Posterior cingulate gyrus (tissue), 11 donors: ENCODE results near the gene FGF2.
A peak's percentile ranks its signal among the peaks of the same experiment; 100 is the strongest.

Experiments
- DNase-seq, 10 donors: peaks; one replicate each; pipeline versions ENCODE4 v3.0.0 to v3.0.0-alpha.2; 2020 to 2021; ENCODE audit warnings: mixed read lengths in 3 of 10
- intact Hi-C: fragments of 100-400 bp; cut with DNase I; formaldehyde crosslinking; loops from one replicate; pipeline ENCODE4 v1.15.1; 2023

FGF2 gene

GRCh38 chr4:122882857-122883735 lies 56.5 kb downstream of the FGF2 start:
- no peak for DNase-seq
- intact Hi-C loops = no loop called here

GRCh38 chr4:122884499-122884898 lies 57.9 kb downstream of the FGF2 start:
- intact Hi-C loops = no loop called here
- DNase-seq = no peak

- peak in 1 of 10 donors; percentile 7 for DNase-seq
- intact Hi-C loops = no loop called here
Measured at GRCh38 chr4:122889726-122890125, 63.1 kb downstream of the FGF2 start.

GRCh38 chr4:122890147-122890795 lies 63.6 kb downstream of the FGF2 start:
- intact Hi-C loops = no loop called here

GRCh38 chr4:122894827-122895226 lies 68.2 kb downstream of the FGF2 start:
- intact Hi-C loops = no loop called here
- no peak for DNase-seq

More at GRCh38 chr4:122890147-122890795, 63.6 kb downstream of the FGF2 start:
- DNase-seq = no peak

GRCh38 chr4:122895336-122895995 lies 68.8 kb downstream of the FGF2 start:
- no peak for DNase-seq
- intact Hi-C loops = no loop called here

GRCh38 chr4:122896270-122896669 lies 69.6 kb downstream of the FGF2 start:
- intact Hi-C loops = no loop called here
- no peak for DNase-seq

GRCh38 chr4:122898370-122899150 lies 71.9 kb downstream of the FGF2 start:
- intact Hi-C loops = no loop called here

GRCh38 chr4:122899682-122900081 lies 73.1 kb downstream of the FGF2 start:
- DNase-seq = peak in 1 of 10 donors; percentile 48
- intact Hi-C loops = no loop called here

More at GRCh38 chr4:122898370-122899150, 71.9 kb downstream of the FGF2 start:
- peak in 1 of 10 donors; percentile 57 for DNase-seq

GRCh38 chr4:122900314-122900713 lies 73.7 kb downstream of the FGF2 start:
- DNase-seq = no peak
- intact Hi-C loops = no loop called here

- DNase-seq = no peak
- intact Hi-C loops = no loop called here
Measured at GRCh38 chr4:122901247-122902010, 74.8 kb downstream of the FGF2 start.

GRCh38 chr4:122903766-122904288 lies 77.2 kb downstream of the FGF2 start:
- intact Hi-C loops = no loop called here
- no peak for DNase-seq

- DNase-seq = peak in 1 of 10 donors; percentile 6
- intact Hi-C loops = no loop called here
Measured at GRCh38 chr4:122906859-122907305, 80.3 kb downstream of the FGF2 start.

- no peak for DNase-seq
- intact Hi-C loops = no loop called here
Measured at GRCh38 chr4:122908223-122908622, 81.6 kb downstream of the FGF2 start.

- intact Hi-C loops = no loop called here
- no peak for DNase-seq
Measured at GRCh38 chr4:122909683-122910082, 83.1 kb downstream of the FGF2 start.

- intact Hi-C loops = no loop called here
- DNase-seq = no peak
Measured at GRCh38 chr4:122911588-122911987, 85.0 kb downstream of the FGF2 start.

- intact Hi-C loops = no loop called here
Measured at GRCh38 chr4:122912810-122913575, 86.4 kb downstream of the FGF2 start.

GRCh38 chr4:122914292-122914904 lies 87.8 kb downstream of the FGF2 start:
- DNase-seq = peak in 1 of 10 donors; percentile 38
- intact Hi-C loops = no loop called here

More at GRCh38 chr4:122912810-122913575, 86.4 kb downstream of the FGF2 start:
- no peak for DNase-seq
